Endothelial cell of umbilical vein (primary cell): Measurements from ENCODE around the gene TTC1. TPM values are rescaled to one million over a fixed set of nuclear protein-coding genes. Genes with fewer than 3 reads are reported as not detected.

Experiments
- BruUV-seq: library from RNA; stranded (reverse); fragments of 400-500 nt; replicated peaks from 2 replicates; lab custom pipeline; 2021; lab: Mats Ljungman, UMichigan
- CTCF ChIA-PET: fragments of 300-600, 350-600 bp; sonication (Branson Sonifier 250); formaldehyde crosslinking; loops from one replicate; lab custom pipeline; 2021; ENCODE audit warnings: antibody characterized with exemption, inconsistent platforms; lab: Charles Lee
- POLR2A ChIA-PET: fragments of 300-600, 350-600 bp; sonication (Branson Sonifier 250); formaldehyde crosslinking; loops from one replicate; lab custom pipeline; 2021; ENCODE audit warnings: antibody characterized with exemption, inconsistent platforms; lab: Charles Lee
- DNase-seq: peaks from one replicate; pipeline ENCODE4 v3.0.0-alpha.2; 2011; ENCODE audit warnings: low read depth, low spot score
- FAIRE-seq: peaks from 2 replicates; lab custom pipeline; 2011; peaks lifted over from hg19 to GRCh38; lab: Jason Lieb, UNC
- H2AFZ ChIP-seq: 2 replicates; pipeline ENCODE4 v1.6.0; 2012; ENCODE audit warnings: low read depth, low read length, control low read depth, inconsistent platforms
- H3K27ac ChIP-seq: 2 replicates; pipeline ENCODE4 v1.5.1; 2011; ENCODE audit warnings: low read depth, mild to moderate bottlenecking, control low read depth, low read length, moderate library complexity; ENCODE audit not compliant: insufficient read depth
- H3K27me3 ChIP-seq, 2 experiments: 2 replicates each; pipeline versions ENCODE4 v1.6.0 to v1.6.1; 2011; ENCODE audit warnings: low read length in 2 of 2, mixed read lengths in 1 of 2; ENCODE audit not compliant: control insufficient read depth in 2 of 2, insufficient read depth in 2 of 2
- H3K36me3 ChIP-seq, 2 experiments: 2 replicates in 1 of 2; 3 replicates in 1 of 2; pipeline ENCODE4 v1.5.1; 2011; ENCODE audit warnings: low read length in 2 of 2, mild to moderate bottlenecking in 1 of 2, moderate library complexity in 1 of 2; ENCODE audit not compliant: control insufficient read depth in 2 of 2, insufficient read depth in 2 of 2; ENCODE audit errors: extremely low read depth in 1 of 2
- H3K4me1 ChIP-seq: 3 replicates; pipeline ENCODE4 v1.5.1; 2011; ENCODE audit warnings: mild to moderate bottlenecking, low read length; ENCODE audit not compliant: control insufficient read depth, insufficient read depth; ENCODE audit errors: extremely low read depth
- H3K4me2 ChIP-seq: 2 replicates; pipeline ENCODE4 v1.6.1; 2011; ENCODE audit warnings: low read length, control low read depth, mixed read lengths; ENCODE audit not compliant: insufficient read depth
- H3K4me3 ChIP-seq, 3 experiments: fragments of 200-600 bp in 1 of 3; sonication (generic), shearing (Covaris generic) in 1 of 3; replicated peaks in 1 of 3; 2 replicates each; pipeline ENCODE4 v1.5.1; 2011 to 2016; ENCODE audit warnings: control low read depth in 3 of 3, low read length in 3 of 3, mild to moderate bottlenecking in 2 of 3, inconsistent platforms in 1 of 3, low read depth in 1 of 3, moderate library complexity in 1 of 3; ENCODE audit not compliant: insufficient read depth in 1 of 3
- H3K79me2 ChIP-seq: 2 replicates; pipeline ENCODE4 v1.6.0; 2012; ENCODE audit warnings: low read length, inconsistent platforms; ENCODE audit not compliant: control insufficient read depth, insufficient read depth
- H3K9ac ChIP-seq: replicated peaks from 2 replicates; pipeline ENCODE3; 2011; ENCODE audit warnings: low read length, control low read depth; ENCODE audit not compliant: insufficient read depth; ENCODE audit errors: extremely low read depth
- H3K9me1 ChIP-seq: replicated peaks from 3 replicates; pipeline ENCODE4 v1.6.0; 2011; ENCODE audit warnings: mild to moderate bottlenecking, low read length; ENCODE audit not compliant: control insufficient read depth, insufficient read depth; ENCODE audit errors: extremely low read depth
- H3K9me3 ChIP-seq: replicated peaks from 2 replicates; pipeline ENCODE4 v1.5.1; 2012; ENCODE audit warnings: low read length, inconsistent platforms; ENCODE audit not compliant: control insufficient read depth, insufficient read depth
- H4K20me1 ChIP-seq: replicated peaks from 2 replicates; pipeline ENCODE3; 2011; ENCODE audit warnings: mild to moderate bottlenecking, low read length; ENCODE audit not compliant: control insufficient read depth, insufficient read depth; ENCODE audit errors: extremely low read depth
- CTCF ChIP-seq, 2 donors: IDR thresholded peaks; 1 replicate in 1 of 2; 2 replicates in 1 of 2; pipeline ENCODE4 v1.5.1; 2011; ENCODE audit warnings: low read length in 2 of 2, mild to moderate bottlenecking in 2 of 2, moderate library complexity in 2 of 2, control low read depth in 1 of 2, inconsistent platforms in 1 of 2, low read depth in 1 of 2; ENCODE audit not compliant: insufficient read depth in 1 of 2; ENCODE audit errors: extremely low read depth in 1 of 2
- EZH2 ChIP-seq: IDR thresholded peaks from 2 replicates; pipeline ENCODE4 v1.6.1; 2012; ENCODE audit warnings: borderline replicate concordance, low read depth, mild to moderate bottlenecking, moderate library complexity, low read length, inconsistent platforms; ENCODE audit not compliant: severe bottlenecking
- FOS ChIP-seq: IDR thresholded peaks from 2 replicates; pipeline ENCODE4 v1.6.1; 2011; ENCODE audit warnings: mild to moderate bottlenecking, low read length, moderate library complexity, borderline replicate concordance; ENCODE audit not compliant: insufficient read depth
- GATA2 ChIP-seq: IDR thresholded peaks from 2 replicates; pipeline ENCODE4 v1.7.0; 2011; ENCODE audit warnings: low read depth, mild to moderate bottlenecking, moderate library complexity, mixed read lengths, low read length; ENCODE audit not compliant: insufficient read length, insufficient read depth
- JUN ChIP-seq: IDR thresholded peaks from 2 replicates; pipeline ENCODE4 v1.6.1; 2011; ENCODE audit warnings: borderline replicate concordance, low read depth; ENCODE audit not compliant: insufficient read length, insufficient read depth
- MAX ChIP-seq: IDR thresholded peaks from 2 replicates; pipeline ENCODE4 v1.6.1; 2011; ENCODE audit not compliant: insufficient read depth, insufficient read length
- POLR2A ChIP-seq: IDR thresholded peaks from 2 replicates; pipeline ENCODE4 v1.6.1; 2012; ENCODE audit warnings: low read depth, mild to moderate bottlenecking, control low read depth, low read length
- POLR2AphosphoS5 ChIP-seq: IDR thresholded peaks from 2 replicates; pipeline ENCODE4 v1.6.1; 2012; ENCODE audit warnings: low read depth, mild to moderate bottlenecking, control low read depth, low read length, moderate library complexity; ENCODE audit not compliant: insufficient read depth
- dilution Hi-C: fragments of 300-500 bp; cut with MboI; formaldehyde crosslinking; loops from one replicate; pipeline ENCODE4 v1.15.0; 2019; ENCODE audit warnings: low sequenced_read_pairs; ENCODE audit not compliant: extremely low pct_ligation_motif_present
- intact Hi-C: fragments of 100-400 bp; cut with micrococcal nuclease; formaldehyde crosslinking; loops from one replicate; pipeline ENCODE4 v1.10.0; 2022
- polyA plus RNA-seq, 4 experiments: library from polyadenylated mRNA; depleted of rRNA in 3 of 4; stranded (reverse) in 3 of 4; unstranded in 1 of 4; fragments of >200 nt; gene quantifications; 2 replicates each; pipeline versions ENCODE4 v1.2.1 to v1.2.3, GENCODE V29; 2011 to 2012; ENCODE audit warnings: missing spikeins in 1 of 4
- total RNA-seq: library from RNA; stranded (reverse); gene quantifications from 2 replicates; pipeline ENCODE4 v1.2.3, GENCODE V29; 2021

TTC1 gene
- total and polyA plus RNA-seq, 2 donors (not counting 3 experiments of a cell fraction or from before 2014, with no cell fraction given) = 23.9 to 62.6 TPM

GRCh38 chr5:160057256-160057655, 48.3 kb downstream of the TTC1 start:
- POLR2A ChIA-PET = no interaction called here
- Histone ChIP-seq H4K20me1 (no peaks in the 10 kb centered on the region), H3K4me1 (no peaks in the 10 kb centered on the region), H2AFZ (no peak overlapping the region), H3K27ac (no peak overlapping the region), H3K36me3 (peaks cover 12 to 14% of the 10 kb centered on the region in 2 experiments), H3K4me2 (no peak overlapping the region), H3K27me3 (no peaks in the 10 kb centered on the region), H3K79me2 (no peaks in the 10 kb centered on the region), H3K9ac (no peak overlapping the region), H3K9me1 (no peaks in the 10 kb centered on the region), H3K4me3 (no peak overlapping the region), H3K9me3 (no peaks in the 10 kb centered on the region)
- TF ChIP-seq POLR2A (no peak), JUN (no peak), POLR2AphosphoS5 (no peak), CTCF (IDR thresholded peaks at IDR 0.05; ENCODE audit: extremely low read depth in 1 of 2, insufficient read depth in 1 of 2, low read depth in 1 of 2, low read length in 2 of 2) (no peak), EZH2 (no peak), FOS (no peak), MAX (no peak), GATA2 (no peak)
- intact Hi-C loops = no loop called here
- BruUV-seq = no TSS peak
- no peak for DNase-seq
- CTCF ChIA-PET = no interaction called here
- dilution Hi-C loops = no loop called here
- no peak for FAIRE-seq
